ENCODE measurements around the gene NPAS3.

DNA sequence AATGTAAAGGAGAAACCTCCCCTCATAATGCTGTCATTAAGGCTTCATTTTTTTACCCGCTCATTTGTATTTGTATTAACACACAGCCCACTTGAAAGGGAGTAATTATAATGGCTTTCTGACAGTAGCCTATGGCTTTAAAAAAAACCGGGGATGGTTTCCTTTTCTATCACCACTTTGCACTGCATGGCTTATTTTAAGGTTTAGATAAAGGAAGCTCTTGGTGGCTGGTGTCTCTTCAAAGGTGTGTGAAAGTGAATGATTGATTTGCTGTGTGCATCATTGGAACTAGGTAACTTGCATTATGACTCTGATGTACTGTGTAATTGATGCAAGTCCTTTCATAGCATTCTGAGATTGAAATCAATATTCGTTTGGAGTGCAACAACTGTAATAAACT, 80.7 kb downstream of the NPAS3 start:
- TF ChIP-seq CTCF (IDR thresholded peaks at IDR 0.05; ENCODE audit: low read length) (no peak), EZH2phosphoT487 (IDR thresholded peaks at IDR 0.05; ENCODE audit: low read length) (no peak)
